HepG2 (cell line): ENCODE results near the gene SKA2. TPM values are rescaled to one million over a fixed set of nuclear protein-coding genes. Genes with fewer than 3 reads are reported as not detected.
A peak's percentile ranks its signal among the peaks of the same experiment; 100 is the strongest.

Experiments used
- AKAP8 ChIP-seq: sonication (generic); formaldehyde crosslinking; IDR thresholded peaks from 2 replicates; pipeline ENCODE4 v1.5.1; 2020; ENCODE audit warnings: mild to moderate bottlenecking, missing genetic modification reagents
- ARNT2 ChIP-seq: sonication (generic); formaldehyde crosslinking; IDR thresholded peaks from 2 replicates; pipeline ENCODE4 v1.8.0; 2022; ENCODE audit warnings: mild to moderate bottlenecking, low read depth, missing genetic modification reagents, moderate library complexity
- ATF7 ChIP-seq, 2 experiments: fragments of 450-650 bp in 1 of 2; sonication (generic) in 1 of 2; formaldehyde crosslinking in 1 of 2; IDR thresholded peaks; 2 replicates each; pipeline versions ENCODE4 v1.4.0 to v1.6.1; 2016 to 2020; ENCODE audit warnings: antibody characterized with exemption in 1 of 2, mild to moderate bottlenecking in 1 of 2, missing genetic modification reagents in 1 of 2
- NR2F6 ChIP-seq, 2 experiments: IDR thresholded peaks; 2 replicates each; pipeline ENCODE4 v1.6.1; 2016; ENCODE audit warnings: antibody characterized with exemption in 1 of 2, mild to moderate bottlenecking in 1 of 2
- PHB2 ChIP-seq: fragments of 450-650 bp; IDR thresholded peaks from 2 replicates; pipeline ENCODE4 v1.6.1; 2018; ENCODE audit not compliant: partially characterized antibody
- PHF21A ChIP-seq: sonication (generic); formaldehyde crosslinking; IDR thresholded peaks from 2 replicates; pipeline ENCODE4 v1.5.0; 2020; ENCODE audit warnings: mild to moderate bottlenecking, missing genetic modification reagents
- POGZ ChIP-seq: sonication (generic); formaldehyde crosslinking; IDR thresholded peaks from 2 replicates; pipeline ENCODE4 v1.4.0; 2020; ENCODE audit warnings: mild to moderate bottlenecking, missing genetic modification reagents
- PPARG ChIP-seq: conservative IDR thresholded peaks from 2 replicates; pipeline ENCODE4 v1.6.1; 2016; ENCODE audit warnings: missing biosample characterization, missing genetic modification reagents
- TAF1 ChIP-seq: sonication (generic); formaldehyde crosslinking; IDR thresholded peaks from 2 replicates; pipeline ENCODE4 v1.4.0; 2020; ENCODE audit warnings: missing genetic modification reagents
- YY1 ChIP-seq: IDR thresholded peaks from 2 replicates; pipeline ENCODE4 v1.6.1; 2011; ENCODE audit warnings: low read length, low read depth, moderate library complexity, mild to moderate bottlenecking; ENCODE audit not compliant: insufficient read depth, insufficient replicate concordance
- ZFY ChIP-seq: sonication (generic); formaldehyde crosslinking; IDR thresholded peaks from 2 replicates; pipeline ENCODE4 v1.4.0; 2020; ENCODE audit warnings: missing genetic modification reagents
- ZNF256 ChIP-seq: sonication (generic); formaldehyde crosslinking; conservative IDR thresholded peaks from 2 replicates; pipeline ENCODE4 v1.4.0; 2020; ENCODE audit warnings: missing genetic modification reagents
- ZNF317 ChIP-seq: sonication (generic); formaldehyde crosslinking; IDR thresholded peaks from 2 replicates; pipeline ENCODE4 v1.5.0; 2020; ENCODE audit warnings: mild to moderate bottlenecking, missing genetic modification reagents
- ZNF598 ChIP-seq: sonication (generic); formaldehyde crosslinking; IDR thresholded peaks from 2 replicates; pipeline ENCODE4 v1.5.1; 2020; ENCODE audit warnings: mild to moderate bottlenecking, missing genetic modification reagents, borderline replicate concordance
- ZNF674 ChIP-seq: sonication (generic); formaldehyde crosslinking; IDR thresholded peaks from 2 replicates; pipeline ENCODE4 v1.5.0; 2020; ENCODE audit warnings: low read depth, mild to moderate bottlenecking, missing genetic modification reagents
- ZNF761 ChIP-seq: sonication (generic); formaldehyde crosslinking; conservative IDR thresholded peaks from 2 replicates; pipeline ENCODE4 v1.4.0; 2020; ENCODE audit warnings: mild to moderate bottlenecking, missing genetic modification reagents
- ZNF782 ChIP-seq: sonication (generic); formaldehyde crosslinking; IDR thresholded peaks from 2 replicates; pipeline ENCODE4 v1.4.0; 2020; ENCODE audit warnings: missing genetic modification reagents, mild to moderate bottlenecking, borderline replicate concordance
- polyA plus RNA-seq, 8 experiments: library from polyadenylated mRNA; depleted of rRNA in 3 of 8; stranded (reverse) in 7 of 8; unstranded in 1 of 8; fragments of >200 nt; fragmentation: Illumina TruSeq in 4 of 8; extraction: Trizol in 4 of 8; gene quantifications; 2 replicates each; pipeline versions ENCODE4 v1.2.1 to v1.2.3, GENCODE V29; 2011 to 2016; ENCODE audit warnings: low read depth in 4 of 8, missing spikeins in 1 of 8, mixed read lengths in 1 of 8; ENCODE audit not compliant: insufficient read depth in 1 of 8
- total RNA-seq, 5 experiments: library from RNA; depleted of rRNA; stranded (reverse); fragments of >200 nt; fragmentation: Illumina TruSeq; extraction: Trizol; gene quantifications; 2 replicates each; pipeline ENCODE4 v1.2.3, GENCODE V29; 2016; ENCODE audit warnings: low read depth in 1 of 5
- TF ChIP-seq, protein P1 (sequence below): sonication (generic); formaldehyde crosslinking; IDR thresholded peaks from 2 replicates; pipeline ENCODE4 v1.5.0; 2020; ENCODE audit warnings: mild to moderate bottlenecking, missing genetic modification reagents, borderline replicate concordance
- TF ChIP-seq, protein P2 (sequence below): IDR thresholded peaks from 2 replicates; pipeline ENCODE4 v1.6.1; 2016; ENCODE audit warnings: low read depth

Gene SKA2
- total and polyA plus RNA-seq, 2 of the 13 experiments (the other 11 are each of a cell fraction or from before 2014, with no cell fraction given), result 18.6 to 91.8 TPM

DNA sequence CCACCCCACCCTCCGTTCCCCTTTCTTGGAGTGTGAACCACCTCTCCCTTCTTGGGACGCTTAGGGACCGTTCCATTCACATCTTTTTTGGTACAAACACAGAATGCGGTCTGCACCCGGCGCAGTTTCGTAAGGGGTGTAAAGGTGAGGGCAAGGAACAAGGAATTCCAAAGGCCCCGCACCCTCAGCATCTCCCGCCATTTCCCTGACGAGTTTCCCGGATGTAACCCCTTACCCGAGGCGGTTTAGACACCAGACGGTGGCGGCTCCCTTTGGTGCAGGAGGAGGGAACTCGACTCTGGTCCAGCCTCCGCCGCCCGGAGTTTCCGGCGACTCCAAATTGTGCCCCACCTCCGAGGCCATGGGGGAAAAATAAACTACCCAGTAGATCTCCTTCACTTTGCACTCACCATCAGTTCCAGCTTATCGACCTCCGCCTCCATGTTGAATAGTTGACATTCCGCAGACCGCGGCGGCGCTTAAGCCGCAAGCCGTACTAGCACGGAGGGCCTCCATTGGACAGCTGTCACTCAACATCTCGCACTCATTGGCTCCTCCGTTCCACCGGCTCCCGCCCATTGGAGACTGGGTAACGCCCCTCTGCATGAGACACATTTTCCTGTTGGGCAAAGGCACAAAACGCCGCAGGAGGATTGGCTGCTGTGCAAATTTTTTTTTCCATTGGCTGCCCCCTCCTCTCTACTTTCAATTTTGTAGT is at the start of gene SKA2 (continued):
- no peak; the same call in 1 of the 2 replicates for TF ChIP-seq ZNF761 (CRISPR knock-in tag)
- TF ChIP-seq ZNF256 (CRISPR knock-in tag), result no peak
- TF ChIP-seq, protein P1, sequence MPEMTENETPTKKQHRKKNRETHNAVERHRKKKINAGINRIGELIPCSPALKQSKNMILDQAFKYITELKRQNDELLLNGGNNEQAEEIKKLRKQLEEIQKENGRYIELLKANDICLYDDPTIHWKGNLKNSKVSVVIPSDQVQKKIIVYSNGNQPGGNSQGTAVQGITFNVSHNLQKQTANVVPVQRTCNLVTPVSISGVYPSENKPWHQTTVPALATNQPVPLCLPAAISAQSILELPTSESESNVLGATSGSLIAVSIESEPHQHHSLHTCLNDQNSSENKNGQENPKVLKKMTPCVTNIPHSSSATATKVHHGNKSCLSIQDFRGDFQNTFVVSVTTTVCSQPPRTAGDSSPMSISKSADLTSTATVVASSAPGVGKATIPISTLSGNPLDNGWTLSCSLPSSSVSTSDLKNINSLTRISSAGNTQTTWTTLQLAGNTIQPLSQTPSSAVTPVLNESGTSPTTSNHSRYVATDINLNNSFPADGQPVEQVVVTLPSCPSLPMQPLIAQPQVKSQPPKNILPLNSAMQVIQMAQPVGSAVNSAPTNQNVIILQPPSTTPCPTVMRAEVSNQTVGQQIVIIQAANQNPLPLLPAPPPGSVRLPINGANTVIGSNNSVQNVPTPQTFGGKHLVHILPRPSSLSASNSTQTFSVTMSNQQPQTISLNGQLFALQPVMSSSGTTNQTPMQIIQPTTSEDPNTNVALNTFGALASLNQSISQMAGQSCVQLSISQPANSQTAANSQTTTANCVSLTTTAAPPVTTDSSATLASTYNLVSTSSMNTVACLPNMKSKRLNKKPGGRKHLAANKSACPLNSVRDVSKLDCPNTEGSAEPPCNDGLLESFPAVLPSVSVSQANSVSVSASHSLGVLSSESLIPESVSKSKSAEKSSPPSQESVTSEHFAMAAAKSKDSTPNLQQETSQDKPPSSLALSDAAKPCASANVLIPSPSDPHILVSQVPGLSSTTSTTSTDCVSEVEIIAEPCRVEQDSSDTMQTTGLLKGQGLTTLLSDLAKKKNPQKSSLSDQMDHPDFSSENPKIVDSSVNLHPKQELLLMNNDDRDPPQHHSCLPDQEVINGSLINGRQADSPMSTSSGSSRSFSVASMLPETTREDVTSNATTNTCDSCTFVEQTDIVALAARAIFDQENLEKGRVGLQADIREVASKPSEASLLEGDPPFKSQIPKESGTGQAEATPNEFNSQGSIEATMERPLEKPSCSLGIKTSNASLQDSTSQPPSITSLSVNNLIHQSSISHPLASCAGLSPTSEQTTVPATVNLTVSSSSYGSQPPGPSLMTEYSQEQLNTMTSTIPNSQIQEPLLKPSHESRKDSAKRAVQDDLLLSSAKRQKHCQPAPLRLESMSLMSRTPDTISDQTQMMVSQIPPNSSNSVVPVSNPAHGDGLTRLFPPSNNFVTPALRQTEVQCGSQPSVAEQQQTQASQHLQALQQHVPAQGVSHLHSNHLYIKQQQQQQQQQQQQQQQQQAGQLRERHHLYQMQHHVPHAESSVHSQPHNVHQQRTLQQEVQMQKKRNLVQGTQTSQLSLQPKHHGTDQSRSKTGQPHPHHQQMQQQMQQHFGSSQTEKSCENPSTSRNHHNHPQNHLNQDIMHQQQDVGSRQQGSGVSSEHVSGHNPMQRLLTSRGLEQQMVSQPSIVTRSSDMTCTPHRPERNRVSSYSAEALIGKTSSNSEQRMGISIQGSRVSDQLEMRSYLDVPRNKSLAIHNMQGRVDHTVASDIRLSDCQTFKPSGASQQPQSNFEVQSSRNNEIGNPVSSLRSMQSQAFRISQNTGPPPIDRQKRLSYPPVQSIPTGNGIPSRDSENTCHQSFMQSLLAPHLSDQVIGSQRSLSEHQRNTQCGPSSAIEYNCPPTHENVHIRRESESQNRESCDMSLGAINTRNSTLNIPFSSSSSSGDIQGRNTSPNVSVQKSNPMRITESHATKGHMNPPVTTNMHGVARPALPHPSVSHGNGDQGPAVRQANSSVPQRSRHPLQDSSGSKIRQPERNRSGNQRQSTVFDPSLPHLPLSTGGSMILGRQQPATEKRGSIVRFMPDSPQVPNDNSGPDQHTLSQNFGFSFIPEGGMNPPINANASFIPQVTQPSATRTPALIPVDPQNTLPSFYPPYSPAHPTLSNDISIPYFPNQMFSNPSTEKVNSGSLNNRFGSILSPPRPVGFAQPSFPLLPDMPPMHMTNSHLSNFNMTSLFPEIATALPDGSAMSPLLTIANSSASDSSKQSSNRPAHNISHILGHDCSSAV (CRISPR knock-in tag), result 0 out of 2 replicates have a peak, but pooled peaks have one; percentile 76
- TF ChIP-seq, protein P2, sequence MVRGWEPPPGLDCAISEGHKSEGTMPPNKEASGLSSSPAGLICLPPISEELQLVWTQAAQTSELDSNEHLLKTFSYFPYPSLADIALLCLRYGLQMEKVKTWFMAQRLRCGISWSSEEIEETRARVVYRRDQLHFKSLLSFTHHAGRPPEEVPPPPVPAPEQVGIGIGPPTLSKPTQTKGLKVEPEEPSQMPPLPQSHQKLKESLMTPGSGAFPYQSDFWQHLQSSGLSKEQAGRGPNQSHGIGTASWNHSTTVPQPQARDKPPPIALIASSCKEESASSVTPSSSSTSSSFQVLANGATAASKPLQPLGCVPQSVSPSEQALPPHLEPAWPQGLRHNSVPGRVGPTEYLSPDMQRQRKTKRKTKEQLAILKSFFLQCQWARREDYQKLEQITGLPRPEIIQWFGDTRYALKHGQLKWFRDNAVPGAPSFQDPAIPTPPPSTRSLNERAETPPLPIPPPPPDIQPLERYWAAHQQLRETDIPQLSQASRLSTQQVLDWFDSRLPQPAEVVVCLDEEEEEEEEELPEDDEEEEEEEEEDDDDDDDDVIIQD (CRISPR knock-in tag), result peak; percentile 70
- peak; percentile 27; the same call in 1 of the 2 replicates for TF ChIP-seq PPARG (CRISPR knock-in tag)
- no peak for TF ChIP-seq ATF7 (IDR thresholded peaks at IDR 0.05)
- no peak for TF ChIP-seq ATF7 (CRISPR knock-in tag; IDR thresholded peaks at IDR 0.05)
- peak; percentile 91; the same call in 1 of the 2 replicates for TF ChIP-seq ZNF782 (CRISPR knock-in tag)
- 0 out of 2 replicates have a peak, but pooled peaks have one; percentile 42 for TF ChIP-seq AKAP8 (CRISPR knock-in tag)
- peak; percentile 73 for TF ChIP-seq TAF1 (CRISPR knock-in tag)
- TF ChIP-seq ZFY (CRISPR knock-in tag), result 0 out of 2 replicates have a peak, but pooled peaks have one; percentile 60
- TF ChIP-seq YY1, result peak; percentile 96
- TF ChIP-seq ZNF317, result peak; percentile 56; the same call in 1 of the 2 replicates
- TF ChIP-seq ZNF674, result no peak
- TF ChIP-seq NR2F6 (IDR thresholded peaks at IDR 0.05), result no peak
- TF ChIP-seq NR2F6 (CRISPR knock-in tag; IDR thresholded peaks at IDR 0.05), result peak; percentile 8; the same call in 1 of the 2 replicates
- TF ChIP-seq ZNF598 (CRISPR knock-in tag), result peak; percentile 77; the same call in 1 of the 2 replicates
- TF ChIP-seq PHF21A (CRISPR knock-in tag), result peak; percentile 98
- 0 out of 2 replicates have a peak, but pooled peaks have one; percentile 5 for TF ChIP-seq ARNT2 (CRISPR knock-in tag)
- no peak for TF ChIP-seq PHB2
- TF ChIP-seq POGZ (CRISPR knock-in tag), result peak; percentile 85
